Measurements from ENCODE around the gene NADSYN1.

NADSYN1 gene

DNA sequence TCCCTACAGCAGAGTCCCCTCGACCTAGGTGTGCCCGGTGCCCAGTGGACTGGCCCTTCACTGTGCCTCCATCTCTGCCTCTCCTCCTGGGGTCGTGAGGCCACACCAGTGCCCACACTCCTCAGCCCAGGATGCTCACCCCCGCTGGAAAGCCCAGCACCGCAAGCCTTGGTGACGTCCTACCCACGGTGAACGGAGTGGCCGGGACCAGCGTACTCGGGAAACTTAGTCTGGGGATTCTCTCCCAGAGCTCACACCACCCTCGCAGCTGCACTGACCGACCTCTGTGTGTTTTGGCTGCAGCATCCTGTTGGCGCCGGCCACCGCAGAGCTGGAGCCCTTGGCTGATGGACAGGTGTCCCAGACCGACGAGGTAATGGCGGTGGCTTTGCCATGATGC lies 38.5 kb downstream of the NADSYN1 start:
- no peak for DNase-seq (ENCODE audit: low read depth in 2 of 2)

GRCh38 chr11:71491940-71492339 lies 38.9 kb downstream of the NADSYN1 start:
- no peak for DNase-seq (ENCODE audit: low read depth in 2 of 2)

DNA sequence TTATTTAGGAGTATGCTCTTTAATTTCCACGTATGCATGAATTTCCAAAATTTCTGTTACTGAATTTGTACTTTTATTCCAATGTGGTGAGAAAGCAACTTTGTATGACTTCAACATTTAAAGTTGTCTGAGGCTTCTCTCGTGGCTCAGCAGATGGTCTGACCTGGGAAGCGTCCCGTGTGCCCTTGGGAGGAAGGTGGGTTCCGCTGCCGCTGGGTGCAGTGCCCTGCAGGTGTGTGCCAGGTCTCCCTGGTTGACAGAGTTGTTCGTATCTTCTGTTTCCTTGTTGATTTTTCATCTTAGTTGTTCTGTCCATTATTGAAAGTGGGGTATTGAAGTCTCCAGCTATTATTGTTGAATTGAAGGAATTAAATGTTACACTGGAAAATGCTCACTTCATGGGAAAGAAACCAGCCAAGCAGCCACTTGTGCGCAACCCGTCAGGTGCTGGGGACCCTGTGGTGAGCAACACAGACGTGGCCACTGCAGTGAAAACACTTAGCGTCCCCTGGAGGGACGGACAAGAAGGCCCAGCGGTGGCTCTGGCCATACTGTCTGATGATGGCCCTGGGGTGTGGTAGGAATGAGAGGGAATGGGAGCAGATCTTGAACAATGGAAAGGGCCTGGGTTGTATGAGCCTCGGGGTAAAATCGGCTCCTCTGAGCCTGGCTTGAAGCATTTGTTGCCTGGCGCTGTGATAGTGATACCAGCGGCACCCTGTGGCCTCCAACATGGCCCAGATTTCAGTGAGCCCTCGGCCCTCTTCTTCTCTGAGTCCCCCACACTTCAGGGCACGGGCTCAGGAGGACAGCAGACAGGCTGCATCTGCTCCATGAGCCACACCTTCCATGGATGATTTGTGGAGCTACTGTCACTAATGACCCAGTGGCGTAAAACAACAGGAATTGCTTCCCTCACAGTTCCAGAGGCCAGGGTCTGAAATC lies 42.6 kb downstream of the NADSYN1 start:
- no peak for DNase-seq (ENCODE audit: low read depth in 2 of 2)

DNA sequence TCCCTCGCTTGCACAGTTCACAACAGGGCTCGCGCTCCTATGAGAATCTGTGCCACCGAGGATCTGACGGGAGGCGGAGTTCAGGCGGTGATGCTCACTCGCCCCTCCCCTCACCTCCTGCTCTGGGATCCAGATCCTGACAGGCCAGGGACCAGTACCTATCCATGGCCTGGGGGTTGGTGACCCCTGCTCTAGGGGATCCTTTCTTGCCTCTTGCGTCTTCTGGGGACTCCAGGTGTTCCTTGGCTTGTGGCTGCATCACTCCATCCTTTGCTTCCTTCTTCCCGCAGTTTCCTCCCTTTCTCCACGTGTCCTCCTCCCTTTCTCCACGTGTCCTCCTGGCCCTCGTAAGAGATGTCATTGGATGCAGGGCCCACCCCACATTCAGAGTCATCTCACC lies 43.4 kb downstream of the NADSYN1 start:
- no peak for DNase-seq (ENCODE audit: low read depth in 2 of 2)

DNA sequence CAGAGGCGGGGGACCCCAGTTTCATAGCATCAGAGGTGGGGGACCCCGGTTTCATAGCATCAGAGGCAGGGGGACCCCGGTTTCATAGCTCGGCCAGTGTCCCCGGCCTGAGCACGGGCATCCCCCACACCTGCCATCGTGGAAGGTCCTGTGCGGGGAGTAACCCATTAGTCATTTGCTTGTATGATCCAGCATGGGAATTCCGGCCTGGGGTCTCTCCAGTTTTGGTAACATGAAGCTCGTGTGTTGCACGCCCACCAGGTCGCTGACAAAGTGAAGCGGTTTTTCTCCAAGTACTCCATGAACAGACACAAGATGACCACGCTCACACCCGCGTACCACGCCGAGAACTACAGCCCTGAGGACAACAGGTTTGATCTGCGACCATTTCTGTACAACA lies 45.1 kb downstream of the NADSYN1 start:
- DNase-seq (ENCODE audit: low read depth in 2 of 2) = no peak

DNA sequence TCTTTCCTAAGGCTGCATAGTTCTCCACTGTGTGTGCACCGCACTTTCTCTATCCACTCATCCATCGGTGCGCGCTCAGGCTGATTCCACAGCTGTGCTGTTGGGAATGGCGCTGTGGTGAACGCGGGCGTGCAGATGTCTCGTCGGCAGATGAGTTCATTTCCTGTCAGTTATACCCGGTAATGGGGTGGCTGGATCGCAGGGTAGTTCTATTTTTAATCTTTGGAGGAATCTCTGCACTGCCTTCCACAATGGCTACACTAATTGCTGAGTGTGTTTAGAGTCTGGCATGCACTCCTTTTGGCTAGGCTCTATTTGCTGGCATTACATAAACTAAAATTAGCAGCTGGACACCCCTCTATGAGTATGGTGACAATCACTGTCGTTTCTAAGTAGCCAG lies 46.1 kb downstream of the NADSYN1 start:
- DNase-seq (ENCODE audit: low read depth in 2 of 2) = no peak

DNA sequence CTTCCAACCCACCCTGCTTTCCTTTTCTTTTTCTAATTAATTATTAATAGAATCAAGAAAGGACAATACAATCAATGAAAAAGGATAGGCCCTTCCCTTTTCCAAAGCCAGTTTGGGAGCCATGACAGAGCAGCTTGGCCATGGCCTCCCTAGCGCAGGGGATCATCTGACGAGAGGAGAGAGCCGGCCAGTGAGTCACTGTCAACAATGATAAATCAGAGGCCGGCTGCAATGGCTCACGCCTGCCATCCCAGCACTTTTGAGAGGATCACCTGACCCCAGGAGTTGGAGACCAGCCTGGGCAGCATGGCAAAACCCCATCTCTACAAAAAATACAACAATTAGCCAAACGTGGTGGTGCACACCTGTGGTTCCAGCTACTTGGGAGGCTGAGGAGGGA lies 46.5 kb downstream of the NADSYN1 start:
- DNase-seq (ENCODE audit: low read depth in 2 of 2) = no peak

GRCh38 chr11:71500601-71501021 lies 47.6 kb downstream of the NADSYN1 start:
- no peak for DNase-seq (ENCODE audit: low read depth in 2 of 2)

- DNase-seq (ENCODE audit: low read depth in 2 of 2) = no peak
Observed at GRCh38 chr11:71501071-71501985, 48.3 kb downstream of the NADSYN1 start.

DNA sequence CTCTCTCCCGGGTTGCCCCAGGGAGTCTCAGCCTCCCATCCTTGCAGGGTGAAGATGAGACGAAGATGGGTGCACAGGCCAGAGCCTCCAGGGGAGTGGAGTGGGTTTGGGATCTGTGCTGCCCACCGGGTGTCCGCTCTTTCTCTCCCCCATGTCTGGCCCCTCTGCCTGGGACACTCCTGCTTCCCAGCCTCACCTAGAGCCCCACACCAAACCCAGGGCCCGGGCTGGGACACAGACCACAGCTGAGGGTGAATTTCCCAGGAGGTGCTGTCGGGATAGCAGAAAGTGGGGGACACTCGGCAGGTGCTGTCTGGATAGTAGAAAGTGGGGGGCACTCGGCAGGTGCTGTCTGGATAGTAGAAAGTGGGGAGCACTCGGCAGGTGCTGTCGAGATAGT lies 49.0 kb downstream of the NADSYN1 start:
- no peak for DNase-seq (ENCODE audit: low read depth in 2 of 2)

DNA sequence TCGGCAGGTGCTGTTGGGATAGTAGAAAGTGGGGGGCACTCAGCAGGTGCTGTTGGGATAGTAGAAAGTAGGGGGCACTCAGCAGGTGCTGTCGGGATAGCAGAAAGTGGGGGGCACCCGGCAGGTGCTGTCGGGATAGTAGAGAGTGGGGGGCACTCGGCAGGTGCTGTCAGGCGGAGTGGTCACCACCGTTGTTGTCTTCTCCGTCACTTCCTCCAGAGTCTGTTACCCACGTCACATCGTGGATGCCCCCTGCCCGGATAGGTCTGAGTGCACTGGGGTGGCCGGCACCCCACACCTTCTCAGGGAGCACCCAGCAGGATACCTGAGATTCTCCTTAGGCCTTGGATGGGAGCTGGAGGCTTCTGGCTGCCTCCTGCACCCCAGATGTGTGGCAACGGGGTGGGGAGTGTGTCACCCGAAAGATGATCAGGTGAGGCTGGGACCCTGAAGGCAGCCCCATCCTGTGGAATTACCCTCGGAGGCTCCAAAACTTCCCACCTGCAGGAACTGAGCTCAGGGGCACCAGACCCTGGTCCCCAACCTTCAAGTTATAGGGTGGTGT lies 50.0 kb downstream of the NADSYN1 start:
- no peak for DNase-seq (ENCODE audit: low read depth in 2 of 2)

DNA sequence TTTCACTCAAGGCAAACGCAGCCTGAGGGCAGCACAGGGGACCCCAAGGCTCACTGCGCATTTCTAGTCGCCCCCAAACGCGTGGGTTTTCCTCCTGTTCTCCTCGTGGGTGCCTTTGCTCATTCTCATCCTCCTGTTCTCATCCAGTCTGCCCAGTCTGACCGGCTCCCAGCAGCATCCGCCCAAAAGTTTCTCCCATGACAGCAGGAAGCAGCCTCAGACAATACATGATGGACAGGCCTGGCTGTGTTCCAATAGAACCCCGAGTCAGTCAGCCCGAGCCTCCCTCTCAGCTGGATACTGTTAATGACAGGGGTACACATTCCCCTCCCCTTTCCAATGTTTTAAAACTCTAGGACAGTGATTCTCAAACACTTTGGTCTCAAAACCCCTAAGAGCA lies 51.5 kb downstream of the NADSYN1 start:
- DNase-seq (ENCODE audit: low read depth in 2 of 2) = no peak

GRCh38 chr11:71505001-71505400 lies 52.0 kb downstream of the NADSYN1 start:
- DNase-seq (ENCODE audit: low read depth in 2 of 2) = no peak

DNA sequence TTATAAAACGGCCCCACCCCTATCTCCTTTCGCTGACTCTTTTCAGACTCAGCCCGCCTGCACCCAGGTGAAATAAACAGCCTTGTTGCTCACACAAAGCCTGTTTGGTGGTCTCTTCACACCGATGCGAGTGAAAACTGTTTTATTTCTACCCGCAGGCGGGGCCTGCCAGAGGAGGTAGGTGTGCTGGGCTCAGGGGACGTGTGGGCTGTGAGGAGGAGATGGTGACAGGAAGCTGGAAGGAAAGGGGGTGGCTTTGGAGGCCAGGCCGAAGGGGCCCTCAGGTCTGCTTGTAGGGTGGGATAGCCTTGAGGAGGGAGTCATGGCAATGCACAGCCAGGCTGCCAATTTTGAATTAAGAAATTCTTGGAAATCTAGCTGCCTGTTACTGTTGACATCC lies 52.8 kb downstream of the NADSYN1 start:
- DNase-seq (ENCODE audit: low read depth in 2 of 2) = no peak

- no peak for DNase-seq (ENCODE audit: low read depth in 2 of 2)
Observed at GRCh38 chr11:71507102-71507501, 54.1 kb downstream of the NADSYN1 start.

DNA sequence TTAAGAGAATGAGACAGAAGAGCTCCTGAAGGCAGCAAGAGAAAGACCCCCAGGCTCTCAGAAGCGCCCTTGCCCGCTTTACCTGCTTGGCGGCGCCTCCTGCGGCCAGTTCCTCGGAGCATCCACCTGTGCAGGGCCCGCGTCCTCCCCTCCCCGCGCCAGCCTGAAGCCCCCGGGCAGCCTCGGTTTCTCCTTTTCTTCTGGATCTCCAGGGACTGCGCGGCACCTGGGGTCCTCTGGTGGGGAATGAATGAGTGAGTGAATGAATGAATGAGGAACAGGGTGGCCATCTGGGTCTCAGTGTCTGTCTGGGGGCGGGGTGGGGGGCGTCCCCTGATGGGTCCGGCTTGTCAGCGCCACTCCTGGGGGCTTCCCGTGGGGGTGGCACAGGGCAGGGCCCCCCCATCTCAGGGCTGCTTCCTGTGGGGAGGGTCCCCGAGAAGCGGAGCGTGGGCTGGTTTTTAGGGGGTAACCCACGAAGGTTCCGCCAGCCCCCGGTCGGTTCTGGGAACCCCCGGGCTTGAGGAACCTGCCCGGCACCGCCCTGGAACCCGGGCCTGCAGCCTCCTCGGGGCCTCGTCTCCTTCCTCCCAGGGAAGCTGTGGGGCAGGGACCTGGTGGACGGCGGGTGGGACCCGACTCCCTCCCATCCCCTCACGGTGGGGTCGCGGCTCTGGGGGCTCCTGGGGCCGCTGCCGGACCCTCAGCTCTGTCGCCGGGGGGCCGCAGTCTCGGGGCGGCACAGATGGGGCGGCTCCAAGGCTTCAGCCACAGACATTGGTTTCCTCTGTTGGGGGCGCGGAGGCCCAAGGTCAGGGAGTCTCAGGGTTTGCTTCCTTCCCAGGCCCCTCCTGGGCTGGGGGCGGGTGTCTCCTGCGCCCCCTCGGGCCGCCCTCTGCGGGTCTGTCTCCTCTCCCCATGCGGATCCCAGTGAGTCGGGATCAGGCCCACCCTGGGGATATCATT lies 65.8 kb downstream of the NADSYN1 start:
- DNase-seq (ENCODE audit: low read depth in 2 of 2) = no peak

- no peak for DNase-seq (ENCODE audit: low read depth in 2 of 2)
Observed at GRCh38 chr11:71519546-71519945, 66.5 kb downstream of the NADSYN1 start.

- DNase-seq (ENCODE audit: low read depth in 2 of 2) = no peak
Observed at GRCh38 chr11:71525188-71525937, 72.4 kb downstream of the NADSYN1 start.

- DNase-seq (ENCODE audit: low read depth in 2 of 2) = no peak
Observed at GRCh38 chr11:71525938-71526495, 73.0 kb downstream of the NADSYN1 start.
